K562 (cell line): ENCODE results near the gene TRERF1.

ENCODE experiments used
- CBX2 ChIP-seq: fragments of 200-600 bp; sonication (generic); IDR thresholded peaks from one replicate; pipeline ENCODE4 v1.6.1; 2012; ENCODE audit warnings: mild to moderate bottlenecking, low read length, inconsistent platforms; ENCODE audit not compliant: insufficient read depth, poor library complexity, severe bottlenecking
- CCAR2 ChIP-seq: fragments of 200-400 bp; formaldehyde crosslinking; IDR thresholded peaks from 2 replicates; pipeline ENCODE4 v1.6.1; 2017; ENCODE audit warnings: mild to moderate bottlenecking, low read depth, low read length
- CTCF ChIP-seq, 3 experiments: IDR thresholded peaks in 2 of 3; conservative IDR thresholded peaks in 1 of 3; 2 replicates each; pipeline ENCODE4 v1.5.1; 2011 to 2012; ENCODE audit warnings: low read length in 3 of 3, mild to moderate bottlenecking in 3 of 3, control low read depth in 2 of 3, improper control_type of control experiment in 1 of 3, inconsistent platforms in 1 of 3, low read depth in 1 of 3, mixed read lengths in 1 of 3, moderate library complexity in 1 of 3; ENCODE audit not compliant: insufficient read depth in 2 of 3
- MCM2 ChIP-seq: fragments of 450-650 bp; IDR thresholded peaks from 2 replicates; pipeline ENCODE4 v1.6.1; 2017; ENCODE audit warnings: low read depth, mild to moderate bottlenecking
- MTA3 ChIP-seq: fragments of 450-650 bp; formaldehyde crosslinking; IDR thresholded peaks from 2 replicates; pipeline ENCODE4 v1.6.1; 2017; ENCODE audit warnings: mild to moderate bottlenecking, borderline replicate concordance
- MYC ChIP-seq, 2 experiments: fragments of 250-450 bp in 1 of 2; sonication (Bioruptor Pico) in 1 of 2; IDR thresholded peaks; 2 replicates each; pipeline versions ENCODE4 v1.5.1 to v1.6.1; 2012 to 2021; ENCODE audit warnings: low read depth in 2 of 2, borderline replicate concordance in 1 of 2, improper control_type of control experiment in 1 of 2, low read length in 1 of 2, mild to moderate bottlenecking in 1 of 2, moderate library complexity in 1 of 2
- NEUROD1 ChIP-seq: fragments of 150-350 bp; IDR thresholded peaks from 2 replicates; pipeline ENCODE4 v1.6.1; 2014; ENCODE audit warnings: borderline replicate concordance, low read length, low read depth; ENCODE audit not compliant: partially characterized antibody
- SIN3A ChIP-seq, 2 experiments: fragments of 150-350 bp in 1 of 2; IDR thresholded peaks; 2 replicates each; pipeline ENCODE4 v1.6.1; 2011 to 2016; ENCODE audit warnings: borderline replicate concordance in 2 of 2, low read depth in 2 of 2, low read length in 2 of 2, mild to moderate bottlenecking in 2 of 2, moderate library complexity in 2 of 2; ENCODE audit not compliant: control insufficient read depth in 1 of 2
- YY1 ChIP-seq, 3 experiments: IDR thresholded peaks; 2 replicates each; pipeline ENCODE4 v1.6.1; 2011; ENCODE audit warnings: low read length in 2 of 3, mild to moderate bottlenecking in 2 of 3, moderate library complexity in 2 of 3, borderline replicate concordance in 1 of 3, control low read depth in 1 of 3, low read depth in 1 of 3; ENCODE audit not compliant: insufficient read depth in 3 of 3, insufficient replicate concordance in 2 of 3, control insufficient read depth in 1 of 3, insufficient read length in 1 of 3; ENCODE audit errors: extremely low read depth in 1 of 3
- ZNF311 ChIP-seq: fragments of 250-450 bp; sonication (Bioruptor Pico); IDR thresholded peaks from 2 replicates; pipeline ENCODE4 v1.4.0; 2020; ENCODE audit warnings: mild to moderate bottlenecking, moderate library complexity
- TF ChIP-seq, protein P1 (sequence below): sonication (generic); formaldehyde crosslinking; IDR thresholded peaks from 2 replicates; pipeline ENCODE4 v1.8.1; 2023; ENCODE audit warnings: mild to moderate bottlenecking, missing genetic modification reagents

DNA sequence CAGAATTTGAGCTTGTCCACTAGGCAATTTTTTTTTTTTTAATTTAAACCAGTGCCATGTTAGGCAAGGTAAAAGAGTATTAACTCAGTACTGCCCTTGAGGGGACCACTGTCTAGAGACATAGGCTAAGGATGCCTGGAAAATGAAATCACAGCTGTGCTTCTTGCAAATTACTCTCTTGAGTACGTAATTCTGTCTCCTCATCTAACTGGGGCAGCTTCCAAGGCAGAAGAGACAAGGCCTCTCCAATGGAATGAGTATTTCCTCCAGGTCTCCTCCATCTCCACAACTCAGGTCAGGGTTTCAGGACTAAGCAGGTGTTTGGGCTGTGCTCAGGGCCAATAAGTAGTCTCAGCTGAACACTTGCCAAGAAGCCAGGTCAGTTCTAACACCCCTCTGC is 200.2 kb downstream of the TRERF1 start:
- TF ChIP-seq MTA3 (no peak), SIN3A (IDR thresholded peaks at IDR 0.05; ENCODE audit: borderline replicate concordance in 2 of 2, control insufficient read depth in 1 of 2, low read depth in 2 of 2, low read length in 2 of 2) (no peak), NEUROD1 (no peak), YY1 (IDR thresholded peaks at IDR 0.05; ENCODE audit: borderline replicate concordance in 1 of 3, control insufficient read depth in 1 of 3, extremely low read depth in 1 of 3, insufficient read depth in 3 of 3, insufficient read length in 1 of 3, insufficient replicate concordance in 2 of 3, low read depth in 1 of 3, low read length in 2 of 3) (no peak), CTCF (IDR thresholded peaks at IDR 0.05 in 2 of 3, conservative IDR thresholded peaks at IDR 0.05 in 1 of 3; ENCODE audit: insufficient read depth in 2 of 3, low read depth in 1 of 3, low read length in 3 of 3) (no peak), MYC (IDR thresholded peaks at IDR 0.05; ENCODE audit: low read depth, low read length) (no peak), MYC (CRISPR knock-in tag; IDR thresholded peaks at IDR 0.05; ENCODE audit: borderline replicate concordance, low read depth) (no peak), CCAR2 (no peak), ZNF311 (CRISPR knock-in tag) (no peak), MCM2 (no peak), CBX2 (no peak)
- TF ChIP-seq, protein P1, sequence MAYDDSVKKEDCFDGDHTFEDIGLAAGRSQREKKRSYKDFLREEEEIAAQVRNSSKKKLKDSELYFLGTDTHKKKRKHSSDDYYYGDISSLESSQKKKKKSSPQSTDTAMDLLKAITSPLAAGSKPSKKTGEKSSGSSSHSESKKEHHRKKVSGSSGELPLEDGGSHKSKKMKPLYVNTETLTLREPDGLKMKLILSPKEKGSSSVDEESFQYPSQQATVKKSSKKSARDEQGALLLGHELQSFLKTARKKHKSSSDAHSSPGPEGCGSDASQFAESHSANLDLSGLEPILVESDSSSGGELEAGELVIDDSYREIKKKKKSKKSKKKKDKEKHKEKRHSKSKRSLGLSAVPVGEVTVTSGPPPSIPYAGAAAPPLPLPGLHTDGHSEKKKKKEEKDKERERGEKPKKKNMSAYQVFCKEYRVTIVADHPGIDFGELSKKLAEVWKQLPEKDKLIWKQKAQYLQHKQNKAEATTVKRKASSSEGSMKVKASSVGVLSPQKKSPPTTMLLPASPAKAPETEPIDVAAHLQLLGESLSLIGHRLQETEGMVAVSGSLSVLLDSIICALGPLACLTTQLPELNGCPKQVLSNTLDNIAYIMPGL (CRISPR knock-in tag): no peak
